Sigmoid colon (tissue), 7 donors: ENCODE measurements around the gene CCDC148. TPM values are rescaled to one million over a fixed set of nuclear protein-coding genes. Genes with fewer than 3 reads are reported as not detected.
"Not testable (repeated sequence)": the region's sequence is repeated elsewhere in the genome, so short reads cannot be mapped to it uniquely, and the experiment has no call there.

Experiments used
- DNase-seq: peaks from one replicate; pipeline ENCODE4 v3.0.0-alpha.2; 2019
- H3K27ac ChIP-seq, 4 donors: fragments of 200-600 bp; sonication (generic); one replicate each; pipeline ENCODE4 v1.5.1; 2016 to 2019; ENCODE audit warnings: mild to moderate bottlenecking in 1 of 4
- H3K27me3 ChIP-seq, 3 donors: fragments of 200-600 bp; sonication (generic); one replicate each; pipeline ENCODE4 v1.5.1; 2019; ENCODE audit warnings: mild to moderate bottlenecking in 1 of 3
- H3K36me3 ChIP-seq, 4 donors: fragments of 200-600 bp; sonication (generic); one replicate each; pipeline ENCODE4 v1.5.1; 2016 to 2019
- H3K4me1 ChIP-seq, 4 donors: fragments of 200-600 bp; sonication (generic); one replicate each; pipeline ENCODE4 v1.5.1; 2017 to 2019
- H3K4me3 ChIP-seq, 4 donors: fragments of 200-600 bp; sonication (generic); one replicate each; pipeline ENCODE4 v1.5.1; 2017 to 2019; ENCODE audit warnings: mild to moderate bottlenecking in 2 of 4, moderate library complexity in 1 of 4
- H3K9me3 ChIP-seq, 4 donors: fragments of 200-600 bp in 3 of 4; sonication (generic) in 3 of 4; one replicate each; pipeline versions ENCODE4 v1.5.1 to v1.6.1; 2013 to 2019
- EP300 ChIP-seq, 4 donors: sonication (generic); formaldehyde crosslinking; IDR thresholded peaks; one replicate each; pipeline ENCODE4 v1.6.1; 2017; ENCODE audit warnings: antibody characterized with exemption in 4 of 4
- POLR2A ChIP-seq, 2 donors: fragments of 450-650 bp; IDR thresholded peaks; one replicate each; pipeline ENCODE4 v1.6.1; 2016; ENCODE audit warnings: antibody characterized with exemption in 2 of 2, mild to moderate bottlenecking in 2 of 2, moderate library complexity in 2 of 2
- POLR2AphosphoS5 ChIP-seq, 4 donors: sonication (generic); formaldehyde crosslinking; IDR thresholded peaks; one replicate each; pipeline ENCODE4 v1.6.1; 2017; ENCODE audit warnings: antibody characterized with exemption in 4 of 4
- WGBS, 2 donors: extraction: QIAGEN DNeasy Blood & Tissue Kit; methylation state at CpG; one replicate each; pipeline ENCODE4 v1.1.7; 2013; 5-methylcytosine and 5-hydroxymethylcytosine counted together
- intact Hi-C: fragments of 100-400 bp; cut with DNase I; formaldehyde crosslinking; loops from one replicate; pipeline ENCODE4 v1.15.1; 2023
- polyA plus RNA-seq, 3 donors: library from polyadenylated mRNA; stranded (reverse); fragments of 200-250 nt; gene quantifications; one replicate each; pipeline ENCODE4 v1.2.3, GENCODE V29; 2013
- total RNA-seq, 4 donors: library from RNA; depleted of rRNA; stranded (reverse); fragments of >200 nt; gene quantifications; one replicate each; pipeline ENCODE4 v1.1.0, GENCODE V29; 2016
- TF ChIP-seq, protein P1 (sequence below), 4 experiments: fragments of 450-650 bp in 3 of 4; fragments of 200-600 bp in 1 of 4; IDR thresholded peaks; one replicate each; pipeline ENCODE4 v1.5.1; 2016 to 2019; ENCODE audit warnings: antibody characterized with exemption in 4 of 4, mild to moderate bottlenecking in 3 of 4, moderate library complexity in 2 of 4
- donor health status: healthy with polysubstance abuse.
- donor health status: Bipolar disorder and iron deficiency.
- donor health status: healthy.

CCDC148 gene
- total and polyA plus RNA-seq, 7 donors = 0.23 to 0.83 (median 0.36) TPM; not detected in 4

DNA sequence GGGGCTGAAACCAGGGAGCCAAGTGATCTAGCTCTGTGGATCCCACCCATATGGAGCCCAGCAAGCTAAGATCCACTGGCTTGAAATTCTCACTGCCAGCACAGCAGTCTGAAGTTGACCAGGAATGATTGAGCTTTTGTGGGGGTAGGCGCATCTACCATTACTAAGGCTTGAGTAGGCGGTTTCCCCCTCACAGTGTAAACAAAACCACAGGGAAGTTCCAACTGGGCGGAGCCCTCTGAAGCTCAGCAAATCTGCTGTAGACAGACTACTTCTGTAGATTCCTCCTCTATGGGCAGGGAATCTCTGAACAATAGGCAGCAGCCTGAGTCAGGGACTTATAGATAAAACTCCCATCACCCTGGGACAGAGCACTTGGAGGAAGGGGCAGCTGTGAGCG lies 96.7 kb downstream of the CCDC148 start:
- no peaks in the 10 kb centered on the region for H3K4me1 ChIP-seq
- DNase-seq = no peak
- no peaks in the 10 kb centered on the region for H3K9me3 ChIP-seq
- H3K27ac ChIP-seq = no peak overlapping the region
- H3K36me3 ChIP-seq = no peaks in the 10 kb centered on the region
- no peak overlapping the region for H3K4me3 ChIP-seq
- TF ChIP-seq EP300 (IDR thresholded peaks at IDR 0.05) = no peak
- TF ChIP-seq POLR2AphosphoS5 (IDR thresholded peaks at IDR 0.05) = no peak
- TF ChIP-seq POLR2A (IDR thresholded peaks at IDR 0.05) = no peak
- TF ChIP-seq, protein P1, sequence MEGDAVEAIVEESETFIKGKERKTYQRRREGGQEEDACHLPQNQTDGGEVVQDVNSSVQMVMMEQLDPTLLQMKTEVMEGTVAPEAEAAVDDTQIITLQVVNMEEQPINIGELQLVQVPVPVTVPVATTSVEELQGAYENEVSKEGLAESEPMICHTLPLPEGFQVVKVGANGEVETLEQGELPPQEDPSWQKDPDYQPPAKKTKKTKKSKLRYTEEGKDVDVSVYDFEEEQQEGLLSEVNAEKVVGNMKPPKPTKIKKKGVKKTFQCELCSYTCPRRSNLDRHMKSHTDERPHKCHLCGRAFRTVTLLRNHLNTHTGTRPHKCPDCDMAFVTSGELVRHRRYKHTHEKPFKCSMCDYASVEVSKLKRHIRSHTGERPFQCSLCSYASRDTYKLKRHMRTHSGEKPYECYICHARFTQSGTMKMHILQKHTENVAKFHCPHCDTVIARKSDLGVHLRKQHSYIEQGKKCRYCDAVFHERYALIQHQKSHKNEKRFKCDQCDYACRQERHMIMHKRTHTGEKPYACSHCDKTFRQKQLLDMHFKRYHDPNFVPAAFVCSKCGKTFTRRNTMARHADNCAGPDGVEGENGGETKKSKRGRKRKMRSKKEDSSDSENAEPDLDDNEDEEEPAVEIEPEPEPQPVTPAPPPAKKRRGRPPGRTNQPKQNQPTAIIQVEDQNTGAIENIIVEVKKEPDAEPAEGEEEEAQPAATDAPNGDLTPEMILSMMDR (IDR thresholded peaks at IDR 0.05) = no peak
- intact Hi-C loops = no loop called here
- no peaks in the 10 kb centered on the region for H3K27me3 ChIP-seq
- WGBS, 2 donors = 54 to 79% methylated on average over 4 of the region's 4 CpGs

DNA sequence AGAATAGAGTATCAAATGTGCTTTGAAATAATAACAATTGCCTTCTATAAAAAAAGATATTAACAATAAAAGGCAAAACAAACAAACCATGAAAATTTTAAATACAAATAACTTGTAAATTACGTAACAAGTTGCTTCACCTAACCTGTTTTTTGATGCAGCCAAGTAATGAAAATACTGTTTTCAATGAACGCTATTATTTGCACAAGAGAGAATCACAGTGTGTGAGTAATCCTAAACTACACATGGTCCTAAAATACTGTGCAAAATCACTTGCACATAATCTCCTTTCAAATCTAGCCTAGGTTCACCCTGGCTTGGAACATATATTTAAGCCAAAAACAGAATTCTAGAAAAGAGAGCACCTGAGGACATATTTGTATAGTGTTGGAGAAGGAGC lies 98.9 kb downstream of the CCDC148 start:
- WGBS, 2 donors = 78 to 93% methylated on average over 2 of the region's 2 CpGs
- no peak overlapping the region for H3K4me3 ChIP-seq
- DNase-seq = no peak

DNA sequence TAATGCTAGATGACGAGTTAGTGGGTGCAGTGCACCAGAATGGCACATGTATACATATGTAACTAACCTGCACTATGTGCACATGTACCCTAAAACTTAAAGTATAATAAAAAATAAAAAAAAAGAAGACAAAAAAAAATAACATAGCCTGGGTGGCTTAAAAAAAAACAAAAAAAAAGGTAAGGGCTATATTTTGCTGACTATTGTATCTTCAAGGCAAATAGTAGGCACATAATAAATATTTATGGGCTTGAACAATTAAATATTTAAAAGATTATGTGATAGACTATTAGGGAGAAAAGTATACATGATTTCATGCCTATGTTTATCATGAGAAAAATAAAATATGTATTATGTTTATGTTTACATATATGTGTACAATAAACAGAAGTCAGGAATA lies 99.4 kb downstream of the CCDC148 start:
- intact Hi-C loops = no loop called here
- no peaks in the 10 kb centered on the region for H3K27me3 ChIP-seq
- H3K4me3 ChIP-seq = no peak overlapping the region
- no peak for TF ChIP-seq POLR2AphosphoS5 (IDR thresholded peaks at IDR 0.05)
- H3K27ac ChIP-seq = no peak overlapping the region
- H3K9me3 ChIP-seq = no peaks in the 10 kb centered on the region
- H3K36me3 ChIP-seq = no peaks in the 10 kb centered on the region
- DNase-seq = no peak
- no peaks in the 10 kb centered on the region for H3K4me1 ChIP-seq
- WGBS, 2 donors = 80 to 98% methylated on average over 1 of the region's 1 CpG

More for the DNA sequence above, 98.9 kb downstream of the CCDC148 start:
- no peaks in the 10 kb centered on the region for H3K9me3 ChIP-seq
- no peak for TF ChIP-seq POLR2AphosphoS5 (IDR thresholded peaks at IDR 0.05)
- TF ChIP-seq, protein P1 (IDR thresholded peaks at IDR 0.05) = no peak
- TF ChIP-seq EP300 (IDR thresholded peaks at IDR 0.05) = no peak
- no peak for TF ChIP-seq POLR2A (IDR thresholded peaks at IDR 0.05)
- no peaks in the 10 kb centered on the region for H3K36me3 ChIP-seq
- no peaks in the 10 kb centered on the region for H3K4me1 ChIP-seq
- intact Hi-C loops = no loop called here
- no peaks in the 10 kb centered on the region for H3K27me3 ChIP-seq
- H3K27ac ChIP-seq = no peak overlapping the region

DNA sequence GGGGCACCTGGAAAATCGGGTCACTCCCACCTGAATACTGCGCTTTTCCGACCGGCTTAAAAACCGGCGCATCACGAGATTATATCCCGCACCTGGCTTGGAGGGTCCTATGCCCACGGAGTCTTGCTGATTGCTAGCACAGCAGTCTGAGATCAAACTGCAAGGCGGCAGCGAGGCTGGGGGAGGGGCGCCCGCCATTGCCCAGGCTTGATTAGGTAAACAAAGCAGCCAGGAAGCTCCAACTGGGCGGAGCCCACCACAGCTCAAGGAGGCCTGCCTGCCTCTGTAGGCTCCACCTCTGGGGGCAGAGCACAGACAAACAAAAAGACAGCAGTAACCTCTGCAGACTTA lies 105.1 kb downstream of the CCDC148 start:
- intact Hi-C loops, H3K27me3 ChIP-seq, H3K36me3 ChIP-seq, H3K27ac ChIP-seq, H3K4me1 ChIP-seq, H3K4me3 ChIP-seq, DNase-seq, H3K9me3 ChIP-seq: not testable (repeated sequence)
- WGBS, 2 donors = 90 to 93% methylated on average over 9 of the region's 14 CpGs

DNA sequence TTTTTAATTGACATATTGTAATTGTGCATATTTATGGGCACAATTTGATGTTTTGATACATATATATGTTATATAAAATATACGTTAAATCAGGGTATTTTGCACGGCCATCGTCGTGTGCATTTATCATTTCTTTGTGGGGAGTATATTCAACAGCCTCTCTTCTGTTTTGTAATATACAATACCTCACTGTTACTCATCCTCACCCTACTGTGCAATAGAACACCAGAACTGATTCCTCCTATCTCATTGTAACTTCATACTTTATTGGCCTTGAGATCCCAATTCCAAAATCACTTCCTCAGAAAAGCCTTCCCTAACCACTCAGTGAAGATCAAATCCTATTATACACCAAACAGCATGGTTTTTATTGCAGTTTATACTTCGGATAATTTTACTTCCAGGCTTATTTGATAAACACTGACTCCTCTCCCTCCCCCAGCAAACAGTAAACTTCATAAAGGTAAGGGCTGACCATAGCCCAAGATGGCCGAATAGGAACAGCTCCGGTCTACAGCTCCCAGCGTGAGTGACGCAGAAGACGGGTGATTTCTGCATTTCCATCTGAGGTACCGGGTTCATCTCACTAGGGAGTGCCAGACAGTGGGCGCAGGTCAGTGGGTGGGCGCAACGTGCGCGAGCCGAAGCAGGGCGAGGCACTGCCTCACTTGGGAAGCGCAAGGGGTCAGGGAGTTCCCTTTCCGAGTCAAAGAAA lies 105.6 kb downstream of the CCDC148 start:
- H3K27me3 ChIP-seq, intact Hi-C loops, H3K4me1 ChIP-seq, H3K9me3 ChIP-seq, H3K4me3 ChIP-seq, H3K36me3 ChIP-seq, H3K27ac ChIP-seq, DNase-seq: not testable (repeated sequence)
- 91 to 95% methylated on average over 20 of the region's 20 CpGs for WGBS, 2 donors

DNA sequence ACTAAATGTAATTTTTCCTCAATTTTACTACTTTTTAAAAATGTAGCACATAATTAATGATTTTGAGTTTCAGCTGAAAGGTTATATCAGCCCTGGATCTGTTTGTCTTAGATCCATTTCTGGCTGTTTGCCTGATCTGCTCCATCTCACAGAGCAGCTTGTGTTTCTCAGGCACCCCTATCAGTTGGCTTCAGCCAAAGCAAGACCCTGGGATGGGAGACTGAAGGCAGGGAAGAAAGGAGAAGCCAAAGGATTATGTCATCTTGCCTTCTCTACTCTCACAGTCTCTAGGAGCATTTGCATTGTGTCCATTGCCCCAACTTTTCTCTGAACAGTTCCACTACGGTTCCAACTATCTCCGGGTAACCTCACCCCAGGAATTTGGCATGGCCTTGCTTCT lies 110.5 kb downstream of the CCDC148 start:
- no peak for TF ChIP-seq POLR2A (IDR thresholded peaks at IDR 0.05)
- no peak for TF ChIP-seq POLR2AphosphoS5 (IDR thresholded peaks at IDR 0.05)
- TF ChIP-seq, protein P1 (IDR thresholded peaks at IDR 0.05) = no peak
- TF ChIP-seq EP300 (IDR thresholded peaks at IDR 0.05) = no peak
- H3K9me3 ChIP-seq = no peaks in the 10 kb centered on the region
- 86 to 87% methylated on average over 2 of the region's 2 CpGs for WGBS, 2 donors

More for the DNA sequence above, 110.5 kb downstream of the CCDC148 start:
- no peak overlapping the region for H3K4me3 ChIP-seq
- intact Hi-C loops = no loop called here
- no peaks in the 10 kb centered on the region for H3K4me1 ChIP-seq
- H3K27me3 ChIP-seq = no peaks in the 10 kb centered on the region
- DNase-seq = no peak
- H3K36me3 ChIP-seq = no peaks in the 10 kb centered on the region
- no peak overlapping the region for H3K27ac ChIP-seq
